ENCODE measurements around the gene TUBB4A. TPM values are rescaled to one million over a fixed set of nuclear protein-coding genes. Genes with fewer than 3 reads are reported as not detected.
A peak's percentile ranks its signal among the peaks of the same experiment; 100 is the strongest.

The TUBB4A gene
- total RNA-seq, 3 donors from 2014 or later, result 4.8 to 9.2 (median 7.8) TPM

DNA sequence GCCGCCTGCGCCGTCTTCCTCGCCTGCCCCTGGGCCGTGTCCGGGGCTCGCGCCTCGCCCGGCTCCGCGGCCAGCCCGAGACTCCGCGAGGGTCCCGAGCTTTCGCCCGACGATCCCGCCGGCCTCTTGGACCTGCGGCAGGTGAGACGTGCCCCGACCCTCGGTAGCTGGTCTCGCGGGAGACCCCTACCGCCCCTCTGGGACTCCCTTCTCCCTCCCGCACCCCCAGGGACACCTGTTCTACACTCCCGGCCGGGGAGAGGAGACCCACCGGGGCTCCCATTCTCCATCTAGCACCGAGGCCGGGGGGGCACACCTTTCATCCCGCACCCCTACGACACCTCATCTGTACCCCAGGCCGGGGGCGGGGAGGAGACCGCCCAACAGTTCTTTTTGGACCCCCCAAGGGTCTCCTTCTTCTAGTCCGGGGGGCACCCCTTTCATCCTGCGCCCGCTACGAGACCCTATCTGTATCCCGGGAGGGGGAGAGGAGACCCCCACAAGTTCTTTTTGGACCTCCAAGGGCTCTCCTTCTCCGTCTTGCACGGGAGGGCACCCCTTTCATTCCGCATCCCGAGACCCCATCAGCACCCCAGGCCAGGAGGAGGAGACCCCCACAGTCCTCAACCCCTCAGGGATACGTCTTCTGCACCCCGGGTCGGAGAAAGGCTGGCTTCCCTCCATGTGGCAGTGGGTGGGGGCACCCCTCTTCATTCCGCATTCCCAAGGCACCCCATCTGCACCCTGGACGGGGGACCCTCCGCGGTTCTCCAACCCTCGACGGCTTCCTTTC lies 29.2 kb upstream of the TUBB4A start:
- peak; percentile 7 to 16 for ATAC-seq
- H3K36me3 Mint-ChIP-seq (ENCODE audit: insufficient read depth), result no peaks in the 10 kb centered on the region
- DNase-seq, result no peak
- H3K4me1 Mint-ChIP-seq (ENCODE audit: low read depth), result peaks cover 37% of the 10 kb centered on the region
- peaks cover 6% of the 10 kb centered on the region for H3K9me3 Mint-ChIP-seq
- peak overlapping the region; percentile 84 for H3K4me3 Mint-ChIP-seq
- H3K27me3 Mint-ChIP-seq (ENCODE audit: low read depth), result peaks cover 28% of the 10 kb centered on the region

DNA sequence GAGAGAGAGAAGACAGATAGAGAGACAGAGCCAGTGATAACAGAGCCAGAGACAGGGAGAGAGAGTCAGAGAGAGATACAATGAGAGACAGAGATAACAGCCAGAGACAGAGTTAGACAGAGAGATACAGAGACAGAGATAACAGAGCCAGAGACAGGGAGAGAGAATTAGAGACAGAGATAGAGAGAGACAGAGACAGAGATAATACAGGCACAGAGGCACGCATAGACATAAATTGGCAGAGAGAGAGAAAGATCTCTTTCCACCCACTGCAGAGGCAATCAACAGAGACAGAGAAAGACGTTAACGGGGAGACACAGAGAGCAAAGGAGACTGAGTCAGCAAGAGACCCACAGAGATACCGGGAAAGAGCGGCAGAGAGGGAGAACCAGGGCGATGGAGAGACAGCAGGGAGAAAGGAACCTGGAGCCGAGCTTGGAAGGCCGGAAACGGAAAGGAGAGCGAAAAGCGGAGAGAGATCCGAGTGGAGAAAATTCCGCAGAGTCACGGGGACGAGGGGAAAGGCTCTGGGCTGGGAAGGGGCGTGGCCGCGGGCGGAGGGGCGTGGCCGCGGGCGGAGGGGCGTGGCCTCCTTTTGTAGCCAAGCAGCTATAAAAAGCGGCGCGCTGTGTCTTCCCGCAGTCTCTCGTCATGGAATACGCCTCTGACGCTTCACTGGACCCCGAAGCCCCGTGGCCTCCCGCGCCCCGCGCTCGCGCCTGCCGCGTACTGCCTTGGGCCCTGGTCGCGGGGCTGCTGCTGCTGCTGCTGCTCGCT lies 28.5 kb upstream of the TUBB4A start, which contains the start of gene TNFSF9:
Gene TNFSF9 (plus strand): TSS at position 641 of the 777 bp plus-strand sequence. CDS start 11 bp downstream, at position 652.
- H3K27me3 Mint-ChIP-seq (ENCODE audit: low read depth), result peaks cover 26% of the 10 kb centered on the region
- DNase-seq, result peak; percentile 83
- peak within 1 kb of the TSS; percentile 84 for H3K4me3 Mint-ChIP-seq
- no peaks in the 10 kb centered on the region for H3K9me3 Mint-ChIP-seq
- no peaks in the 10 kb centered on the region for H3K36me3 Mint-ChIP-seq (ENCODE audit: insufficient read depth)
- peaks cover 29% of the 10 kb centered on the region for H3K4me1 Mint-ChIP-seq (ENCODE audit: low read depth)
- peak; percentile 78 to 79 for ATAC-seq

DNA sequence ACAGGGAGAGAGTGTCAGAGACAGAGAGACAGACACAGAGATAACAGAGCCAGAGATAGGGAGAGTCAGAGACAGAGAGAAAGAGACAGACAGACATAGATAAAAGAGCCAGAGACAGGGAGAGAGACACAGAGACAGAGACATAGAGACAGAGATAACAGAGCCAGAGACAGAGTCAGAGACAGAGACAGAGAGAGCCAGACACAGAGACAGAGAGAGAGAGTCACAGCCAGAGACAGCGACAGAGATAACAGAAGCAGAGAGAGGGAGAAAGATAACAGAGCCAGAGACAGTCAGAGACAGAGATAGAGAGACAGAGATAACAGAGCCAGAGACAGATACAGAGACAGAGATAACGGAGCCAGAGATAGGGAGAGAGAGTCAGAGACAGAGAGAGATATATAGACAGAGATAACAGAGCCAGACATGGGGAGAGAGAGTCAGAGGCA lies 27.9 kb upstream of the TUBB4A start:
- Mint-ChIP-seq H3K9me3 (no peaks in the 10 kb centered on the region), H3K4me3 (peak overlapping the region; percentile 84), H3K36me3 (ENCODE audit: insufficient read depth) (no peaks in the 10 kb centered on the region), H3K27me3 (ENCODE audit: low read depth) (peaks cover 26% of the 10 kb centered on the region), H3K4me1 (ENCODE audit: low read depth) (peaks cover 29% of the 10 kb centered on the region)
- DNase-seq (no peak), ATAC-seq (no peak)

DNA sequence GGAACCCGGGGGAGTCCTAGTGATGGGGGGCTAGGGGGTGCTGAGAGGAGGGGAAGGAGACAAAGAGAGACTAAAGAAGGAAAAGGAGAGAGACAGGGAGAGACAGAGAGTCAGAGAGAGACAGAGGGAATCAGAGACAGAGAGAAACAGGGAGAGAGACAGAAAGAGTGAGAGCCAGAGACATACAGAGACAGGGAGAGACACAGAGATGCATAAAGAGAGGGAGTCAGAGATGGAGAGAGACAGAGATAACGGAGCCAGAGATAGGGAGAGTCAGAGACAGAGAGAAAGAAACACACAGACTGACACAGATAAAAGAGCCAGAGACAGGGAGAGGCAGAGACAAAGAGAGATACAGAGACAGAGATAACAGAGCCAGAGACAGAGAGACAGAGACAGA lies 27.2 kb upstream of the TUBB4A start:
- Mint-ChIP-seq H3K4me3 (no peak overlapping the region), H3K27me3 (ENCODE audit: low read depth) (peaks cover 23% of the 10 kb centered on the region), H3K36me3 (ENCODE audit: insufficient read depth) (no peaks in the 10 kb centered on the region), H3K4me1 (ENCODE audit: low read depth) (peaks cover 29% of the 10 kb centered on the region), H3K9me3 (no peaks in the 10 kb centered on the region)
- ATAC-seq, result no peak
- no peak for DNase-seq

DNA sequence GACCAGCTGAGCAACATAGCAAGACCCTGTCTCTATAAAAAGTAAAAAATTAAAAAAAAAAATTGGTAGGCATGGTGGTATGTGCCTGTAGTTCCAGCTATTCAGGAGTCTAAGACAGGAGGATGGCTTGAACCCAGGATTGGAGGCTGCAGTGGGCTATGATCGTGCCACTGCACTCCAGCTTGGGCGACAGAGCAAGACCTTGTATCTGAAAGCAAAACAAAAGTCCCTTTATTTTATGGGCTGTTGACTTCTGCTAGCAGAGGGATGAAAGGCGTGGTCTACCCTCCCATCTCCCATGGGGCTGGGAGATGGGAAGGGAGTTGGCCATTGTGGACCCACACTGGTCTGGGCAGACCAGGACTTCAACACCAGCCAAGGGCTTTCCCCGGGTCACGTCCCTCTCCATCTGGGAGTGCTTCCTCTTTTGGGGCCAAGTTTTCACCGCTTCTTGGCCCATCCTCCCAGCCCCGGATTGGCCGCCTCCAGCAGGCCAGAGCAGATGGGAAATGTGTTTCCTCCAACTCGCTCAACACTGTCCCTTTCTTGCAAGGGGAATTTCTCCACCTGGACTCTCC lies 26.5 kb upstream of the TUBB4A start:
- Mint-ChIP-seq H3K4me3 (no peak overlapping the region), H3K9me3 (no peaks in the 10 kb centered on the region), H3K4me1 (ENCODE audit: low read depth) (peaks cover 29% of the 10 kb centered on the region), H3K36me3 (ENCODE audit: insufficient read depth) (no peaks in the 10 kb centered on the region), H3K27me3 (ENCODE audit: low read depth) (peaks cover 18% of the 10 kb centered on the region)
- ATAC-seq (no peak), DNase-seq (no peak)

DNA sequence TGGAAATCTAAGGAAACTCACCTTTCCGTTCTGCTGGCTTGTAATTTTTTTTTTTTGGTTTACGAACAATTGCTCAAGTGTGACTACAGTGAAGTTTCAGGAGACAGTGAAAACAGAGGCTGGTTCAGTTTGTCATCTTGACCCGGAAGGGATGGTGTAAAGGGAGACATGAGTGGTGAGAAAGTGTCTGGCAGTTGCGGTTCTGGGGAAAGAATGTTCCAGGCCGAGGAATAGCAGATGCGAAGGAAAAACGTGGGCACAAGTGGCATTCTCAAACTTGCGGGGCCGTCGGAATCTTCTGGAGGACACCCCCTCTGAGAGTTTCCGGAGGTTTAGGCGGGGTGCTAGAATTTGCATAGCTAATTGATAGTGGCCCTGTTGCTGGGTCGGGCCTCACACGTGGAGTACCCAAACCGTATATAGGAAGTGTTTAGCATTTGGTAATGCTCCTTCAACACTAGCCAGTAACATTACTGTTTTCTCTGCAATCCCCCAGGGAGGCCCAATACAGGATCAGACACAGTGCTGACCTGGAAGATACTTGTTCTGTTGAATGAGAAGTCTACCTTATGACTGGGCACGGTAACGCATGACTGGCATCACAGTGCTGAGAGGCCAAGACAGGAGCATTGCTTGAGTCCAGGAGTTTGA lies 25.9 kb upstream of the TUBB4A start:
- Mint-ChIP-seq H3K9me3 (no peaks in the 10 kb centered on the region), H3K4me3 (no peak overlapping the region), H3K4me1 (ENCODE audit: low read depth) (peaks cover 29% of the 10 kb centered on the region)

DNA sequence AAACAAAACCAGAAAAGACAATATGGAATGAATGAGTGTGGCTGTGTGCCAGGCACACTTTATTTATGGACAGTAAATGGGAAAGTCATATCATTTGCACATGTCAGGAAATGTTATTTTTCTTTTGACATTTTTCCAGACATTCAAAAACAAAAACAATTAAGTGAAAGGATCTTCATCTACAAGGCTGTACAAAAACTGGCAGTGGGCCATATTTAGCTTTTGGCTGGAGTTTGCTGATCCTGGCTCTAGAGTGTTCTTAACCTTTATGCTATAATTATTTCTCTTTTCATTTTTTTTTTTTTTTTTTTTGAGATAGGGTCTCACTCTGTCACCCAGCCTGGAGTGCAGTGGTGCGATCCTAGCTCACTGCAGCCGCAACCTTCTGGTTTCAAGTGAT lies 22.2 kb upstream of the TUBB4A start:
- DNase-seq (no peak), ATAC-seq (no peak)
- no peaks in the 10 kb centered on the region for H3K27me3 Mint-ChIP-seq (ENCODE audit: low read depth)
- H3K4me1 Mint-ChIP-seq (ENCODE audit: low read depth), result peaks cover 14% of the 10 kb centered on the region
- H3K36me3 Mint-ChIP-seq (ENCODE audit: insufficient read depth), result no peaks in the 10 kb centered on the region
- no peak overlapping the region for H3K4me3 Mint-ChIP-seq
- no peaks in the 10 kb centered on the region for H3K9me3 Mint-ChIP-seq

More for the DNA sequence above, 25.9 kb upstream of the TUBB4A start:
- H3K27me3 Mint-ChIP-seq (ENCODE audit: low read depth), result peaks cover 18% of the 10 kb centered on the region
- ATAC-seq, result no peak
- H3K36me3 Mint-ChIP-seq (ENCODE audit: insufficient read depth), result no peaks in the 10 kb centered on the region
- DNase-seq, result no peak

DNA sequence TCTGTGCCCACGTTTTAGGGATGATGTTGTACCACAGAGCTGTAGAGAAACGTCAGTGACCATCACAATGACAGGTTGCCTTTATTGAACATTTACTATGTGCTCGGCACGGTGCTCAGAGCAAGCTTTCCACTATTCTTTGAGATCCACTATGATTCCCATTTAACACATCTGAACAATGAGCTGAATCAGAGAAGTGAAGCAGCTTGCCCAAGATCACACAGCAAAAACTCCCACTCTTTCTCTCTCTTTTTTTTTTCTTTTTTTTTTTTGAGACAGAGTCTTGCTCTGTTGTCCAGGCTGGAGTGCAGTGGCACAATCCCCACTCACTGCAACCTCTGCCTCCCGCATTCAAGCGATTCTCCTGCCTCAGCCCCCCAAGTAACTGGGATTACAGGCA lies 20.6 kb upstream of the TUBB4A start:
- no peak for ATAC-seq
- Mint-ChIP-seq H3K4me3 (no peak overlapping the region), H3K27me3 (ENCODE audit: low read depth) (no peaks in the 10 kb centered on the region), H3K9me3 (no peaks in the 10 kb centered on the region), H3K36me3 (ENCODE audit: insufficient read depth) (no peaks in the 10 kb centered on the region), H3K4me1 (ENCODE audit: low read depth) (peaks cover 26% of the 10 kb centered on the region)
- no peak for DNase-seq

DNA sequence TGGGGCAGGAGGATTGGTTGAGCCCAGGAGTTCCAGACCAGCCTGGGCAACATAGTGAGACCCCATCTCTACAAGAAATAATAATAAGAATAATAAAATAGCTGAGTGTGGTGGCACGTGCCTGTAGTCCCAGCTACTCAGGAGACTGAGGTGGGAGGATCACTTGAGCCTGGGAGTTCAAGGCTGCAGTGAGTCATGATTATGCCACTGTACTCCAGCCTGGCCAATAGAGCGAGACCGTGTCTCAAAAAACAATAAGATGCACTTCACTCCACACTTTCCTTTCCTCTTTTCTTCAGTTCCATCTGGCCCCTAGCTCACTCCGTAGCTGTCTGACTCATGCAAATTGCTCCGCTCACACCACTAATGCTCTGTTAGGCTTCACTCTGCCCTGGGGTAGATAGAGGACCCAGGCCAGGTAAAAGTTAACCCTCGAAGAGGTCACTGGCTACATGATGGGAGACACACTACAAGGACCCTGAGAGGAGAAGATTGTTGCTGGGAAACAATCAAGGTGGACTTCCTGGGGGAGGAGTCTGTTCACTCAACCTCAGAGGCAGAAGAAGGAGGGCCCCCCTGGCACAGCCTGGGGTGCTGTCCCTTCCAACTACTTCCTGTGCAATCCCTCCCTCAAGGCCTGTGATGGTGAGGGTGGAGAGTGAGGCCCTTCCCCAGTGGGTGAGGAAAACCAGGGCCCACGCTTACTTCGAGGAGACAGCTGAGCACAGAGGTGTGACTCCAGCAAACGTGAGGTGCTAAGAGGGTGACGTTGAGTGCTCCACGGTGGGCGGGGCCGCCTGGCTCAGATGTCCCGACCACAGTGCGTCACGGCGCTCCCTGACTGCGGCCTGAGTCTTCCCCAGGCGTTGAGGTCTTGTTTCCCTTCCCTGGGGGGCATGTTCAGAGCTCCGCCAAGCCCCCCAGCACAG lies 19.9 kb upstream of the TUBB4A start:
- peak; percentile 72 to 81 for ATAC-seq

DNA sequence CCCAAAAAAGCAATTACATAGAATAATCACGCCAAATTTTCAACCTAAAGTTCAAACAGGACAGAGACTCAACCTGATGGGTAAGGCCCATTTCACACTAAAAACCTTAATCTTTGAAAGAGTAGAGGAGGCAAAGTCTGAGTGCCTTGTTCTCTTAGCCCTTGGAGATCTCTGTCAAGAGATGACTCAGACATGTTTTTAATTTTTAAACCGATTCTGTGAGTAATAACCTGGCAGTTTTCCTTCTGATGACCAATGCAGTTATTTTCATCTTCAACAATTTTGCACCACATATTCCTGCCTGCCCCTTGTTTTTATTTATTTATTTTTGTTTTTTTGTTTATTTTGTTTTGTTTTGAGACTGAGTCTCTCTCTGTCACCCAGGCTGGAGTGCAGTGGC lies 17.2 kb upstream of the TUBB4A start:
- ATAC-seq, result no peak
- Mint-ChIP-seq H3K4me3 (no peak overlapping the region), H3K4me1 (ENCODE audit: low read depth) (peaks cover 39% of the 10 kb centered on the region), H3K36me3 (ENCODE audit: insufficient read depth) (no peaks in the 10 kb centered on the region), H3K27me3 (ENCODE audit: low read depth) (no peaks in the 10 kb centered on the region), H3K9me3 (no peaks in the 10 kb centered on the region)
- no peak for DNase-seq

More for the DNA sequence above, 19.9 kb upstream of the TUBB4A start:
- H3K27me3 Mint-ChIP-seq (ENCODE audit: low read depth), result no peaks in the 10 kb centered on the region
- peak; percentile 61 for DNase-seq
- H3K9me3 Mint-ChIP-seq, result no peaks in the 10 kb centered on the region
- peaks cover 32% of the 10 kb centered on the region for H3K4me1 Mint-ChIP-seq (ENCODE audit: low read depth)
- H3K4me3 Mint-ChIP-seq, result no peak overlapping the region
- no peaks in the 10 kb centered on the region for H3K36me3 Mint-ChIP-seq (ENCODE audit: insufficient read depth)

DNA sequence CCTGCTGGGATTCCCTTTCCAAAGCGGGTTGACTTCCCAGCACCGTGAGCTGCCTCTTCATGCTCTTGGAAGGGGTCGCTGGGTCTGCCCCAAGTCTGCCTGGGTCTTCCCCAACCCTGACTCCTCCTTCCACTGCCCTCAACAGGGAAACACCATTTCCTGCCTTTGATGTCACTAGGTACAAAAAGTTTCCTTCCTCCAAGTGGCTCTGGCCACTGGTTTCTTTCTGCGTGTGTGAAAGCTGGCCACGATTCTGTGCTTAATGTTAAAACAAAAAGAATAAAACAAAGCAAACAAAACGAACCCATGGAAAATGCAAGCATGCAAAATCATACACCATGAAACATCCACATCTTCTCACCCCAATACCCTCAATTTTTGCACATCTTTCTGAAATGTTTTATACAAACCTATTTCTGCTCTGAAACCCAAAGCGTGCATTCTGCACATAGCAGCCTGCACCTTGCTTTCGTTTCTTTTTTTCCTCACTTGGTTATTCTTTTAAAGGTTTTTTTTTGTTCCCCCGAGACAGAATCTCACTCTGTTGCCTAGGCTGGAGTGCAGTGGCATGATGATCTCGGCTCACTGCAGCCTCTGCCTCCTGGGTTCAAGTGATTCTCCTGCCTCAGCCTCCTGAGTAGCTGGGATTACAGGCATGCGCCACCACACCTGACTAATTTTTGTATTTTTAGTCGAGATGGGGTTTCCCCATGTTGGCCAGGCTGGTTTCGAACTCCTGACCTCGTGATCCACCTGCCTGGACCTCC lies 16.2 kb upstream of the TUBB4A start:
- H3K4me1 Mint-ChIP-seq (ENCODE audit: low read depth), result peaks cover 39% of the 10 kb centered on the region
- peak overlapping the region; percentile 67 for H3K4me3 Mint-ChIP-seq
- no peaks in the 10 kb centered on the region for H3K36me3 Mint-ChIP-seq (ENCODE audit: insufficient read depth)
- ATAC-seq (no peak), DNase-seq (no peak)
- no peaks in the 10 kb centered on the region for H3K27me3 Mint-ChIP-seq (ENCODE audit: low read depth)
- no peaks in the 10 kb centered on the region for H3K9me3 Mint-ChIP-seq

DNA sequence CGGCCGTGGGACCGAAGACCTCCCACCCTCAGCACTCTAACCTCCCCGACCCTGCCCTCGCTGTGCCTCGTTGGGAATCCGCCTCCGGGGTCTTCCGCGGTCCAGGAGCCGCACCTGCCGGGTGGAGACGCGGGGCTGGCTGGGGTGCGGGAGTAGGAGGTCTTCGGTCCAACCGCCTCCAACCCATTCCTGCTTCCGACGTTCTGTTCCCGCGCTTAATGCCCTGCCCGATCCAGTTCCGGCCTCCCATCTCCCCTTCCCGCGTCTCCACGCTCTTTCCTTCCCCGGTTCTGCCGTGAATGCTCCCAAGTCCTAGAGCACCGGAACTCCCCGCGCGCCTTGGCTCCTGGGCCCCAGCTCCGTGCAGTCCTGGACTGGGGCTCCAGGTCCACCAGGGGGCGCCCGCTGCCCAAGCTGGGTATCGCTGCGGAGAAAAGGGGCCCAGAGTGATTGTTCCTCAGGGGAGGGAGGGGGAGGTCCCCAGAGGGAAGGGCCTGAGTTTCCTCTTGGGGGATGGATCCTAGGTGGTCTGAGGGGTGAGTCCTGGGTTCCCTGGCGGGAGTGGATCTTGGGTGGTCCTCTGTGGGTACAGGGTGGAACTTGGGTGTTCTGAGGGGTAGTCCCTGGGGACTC lies 14.7 kb upstream of the TUBB4A start:
- H3K36me3 Mint-ChIP-seq (ENCODE audit: insufficient read depth), result no peaks in the 10 kb centered on the region

More for the DNA sequence above, 14.7 kb upstream of the TUBB4A start:
- H3K4me3 Mint-ChIP-seq, result peak overlapping the region; percentile 89
- DNase-seq, result peak; percentile 93
- H3K27me3 Mint-ChIP-seq (ENCODE audit: low read depth), result no peaks in the 10 kb centered on the region
- H3K4me1 Mint-ChIP-seq (ENCODE audit: low read depth), result peaks cover 30% of the 10 kb centered on the region
- peak; percentile 91 to 94 for ATAC-seq
- no peaks in the 10 kb centered on the region for H3K9me3 Mint-ChIP-seq

Measured in activated T-cell treated with anti-CD3 and anti-CD28 coated beads, Interleukin-2, amount 50 U/mL, for 4 hours (primary cell).